ENCODE data around the gene PROCA1.
A peak's percentile ranks its signal among the peaks of the same experiment; 100 is the strongest.
"Not testable (repeated sequence)": the region's sequence is repeated elsewhere in the genome, so short reads cannot be mapped to it uniquely, and the experiment has no call there.

Gene PROCA1

DNA sequence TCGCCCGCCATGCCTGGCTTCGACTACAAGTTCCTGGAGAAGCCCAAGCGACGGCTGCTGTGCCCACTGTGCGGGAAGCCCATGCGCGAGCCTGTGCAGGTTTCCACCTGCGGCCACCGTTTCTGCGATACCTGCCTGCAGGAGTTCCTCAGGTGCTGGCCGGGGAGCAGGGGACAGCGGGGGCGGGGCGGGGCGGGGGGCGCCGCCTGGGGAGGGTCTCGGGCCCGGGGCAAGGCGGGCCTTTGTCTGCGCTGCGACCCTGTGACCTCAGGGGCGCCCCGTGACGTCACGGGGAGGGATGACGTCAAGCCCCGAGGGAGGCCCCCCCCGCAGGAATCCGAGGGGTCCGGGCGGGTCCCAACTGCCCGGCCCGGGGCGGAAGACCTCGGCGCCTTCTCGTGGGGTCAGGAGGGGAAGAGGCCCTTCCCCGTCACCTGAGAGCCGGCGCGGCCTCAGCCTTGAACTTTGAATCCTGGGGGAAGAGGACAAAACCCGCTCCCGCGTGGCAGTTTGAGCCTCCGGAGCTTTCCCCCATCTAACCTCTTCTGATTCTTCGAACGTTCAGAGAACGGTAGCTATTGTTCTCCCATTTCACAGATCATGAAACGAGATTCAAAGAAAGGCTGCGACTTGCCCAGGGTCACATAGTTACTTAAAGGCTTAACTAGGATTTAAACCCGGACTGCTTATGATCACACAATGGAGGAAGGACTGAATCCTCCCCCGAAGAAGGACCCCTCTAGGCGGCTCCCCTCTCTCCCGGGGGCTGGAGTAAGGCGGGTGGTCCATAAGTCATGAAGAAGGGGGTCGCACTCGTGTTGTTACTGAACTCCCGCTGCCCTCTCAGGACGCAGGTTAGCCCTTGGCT, 32.6 kb upstream of the PROCA1 start:
- peak; percentile 63 for DNase-seq

DNA sequence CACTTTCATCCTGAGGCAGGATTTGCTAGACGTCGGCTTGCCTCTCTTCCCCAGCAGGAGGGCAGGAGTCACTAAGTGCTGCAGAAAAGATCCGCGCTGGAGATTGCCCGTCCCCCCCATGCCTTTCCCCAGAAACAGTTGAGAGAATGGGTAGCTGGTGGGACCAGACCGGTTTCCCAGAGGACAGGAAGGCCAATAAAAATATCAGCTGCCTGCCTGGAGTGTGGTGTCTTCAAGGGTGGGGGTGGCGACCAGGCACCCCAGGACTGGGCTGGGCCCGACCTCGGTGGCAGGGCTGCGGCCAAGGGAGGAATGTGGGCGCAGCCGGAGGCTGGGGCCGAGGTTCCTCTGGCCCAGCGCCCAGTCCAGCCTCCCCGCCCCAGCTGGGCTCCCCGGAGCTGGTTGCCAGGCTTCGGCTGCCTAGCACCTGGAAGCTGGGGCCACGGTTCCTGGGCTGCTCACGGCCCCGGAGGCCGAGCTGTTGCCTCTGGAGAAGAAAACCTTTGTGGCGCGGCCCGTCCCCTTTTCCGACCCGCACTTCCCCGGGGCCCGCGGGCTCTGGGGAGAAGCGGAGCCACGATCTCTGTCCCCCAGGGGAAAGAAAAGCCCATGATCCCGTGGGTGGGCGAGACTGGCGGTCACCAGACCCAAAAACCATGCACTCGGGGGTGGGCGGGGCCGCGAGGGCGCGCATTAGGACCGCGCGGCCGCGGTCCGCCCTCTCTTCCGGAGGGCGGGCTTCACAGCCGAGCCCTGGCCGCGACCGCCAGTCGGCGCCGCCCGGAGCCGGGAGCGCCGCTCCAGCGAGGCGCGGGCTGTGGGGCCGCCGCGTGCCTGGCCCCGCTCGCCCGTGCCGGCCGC, 31.8 kb upstream of the PROCA1 start, which contains the start of gene TRAF4:
Gene TRAF4, plus strand, starts transcription at position 769 of the 861 bp plus-strand sequence. CDS start 102 bp downstream, outside the sequence.
- peak; percentile 95 for DNase-seq

DNA sequence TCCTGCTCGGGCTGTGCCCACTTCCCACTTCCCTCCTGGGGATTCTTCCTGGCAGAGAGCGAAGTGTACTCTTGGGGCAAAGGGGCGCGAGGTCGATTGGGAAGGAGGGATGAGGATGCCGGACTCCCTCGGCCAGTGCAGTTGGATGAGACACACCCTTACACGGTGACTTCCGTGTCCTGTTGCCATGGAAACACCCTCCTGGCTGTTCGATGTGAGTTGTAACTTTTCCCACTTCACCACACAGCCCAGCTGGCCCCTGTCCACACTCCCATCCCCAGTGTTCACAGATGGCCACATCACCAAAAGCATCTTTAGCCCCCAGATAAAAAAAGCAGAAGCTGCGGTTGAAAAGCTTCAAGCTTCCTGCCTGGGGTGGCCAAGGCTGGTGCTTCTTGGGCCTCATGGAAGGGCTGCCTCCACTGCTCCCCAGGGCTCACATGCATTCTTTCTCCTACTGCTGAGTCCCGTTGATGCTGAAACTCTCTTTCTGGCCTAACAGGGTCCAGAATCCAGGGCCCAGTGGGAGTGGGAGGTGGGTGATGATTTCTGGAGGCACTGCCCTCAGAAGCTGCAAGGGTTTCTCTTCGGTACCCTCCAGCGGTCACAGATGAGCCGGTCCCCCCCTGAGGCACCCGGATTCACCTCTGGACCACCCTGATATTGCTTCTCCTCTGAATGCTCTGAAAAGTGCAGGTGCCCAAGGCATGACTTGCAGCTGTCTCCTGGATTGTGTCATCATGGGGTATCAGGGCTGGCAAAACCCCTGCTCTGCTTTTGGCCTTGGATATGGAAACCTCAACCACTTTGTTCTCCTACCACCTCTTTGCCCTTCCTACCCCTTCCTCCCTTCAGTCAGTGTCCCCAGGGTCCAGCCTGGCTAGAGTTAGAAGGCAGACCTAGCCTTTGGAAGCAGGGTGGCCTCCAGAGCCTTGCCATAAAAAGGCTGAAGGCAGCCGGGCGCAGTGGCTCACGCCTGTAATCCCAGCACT, 30.0 kb upstream of the PROCA1 start:
- DNase-seq = peak; percentile 79

DNA sequence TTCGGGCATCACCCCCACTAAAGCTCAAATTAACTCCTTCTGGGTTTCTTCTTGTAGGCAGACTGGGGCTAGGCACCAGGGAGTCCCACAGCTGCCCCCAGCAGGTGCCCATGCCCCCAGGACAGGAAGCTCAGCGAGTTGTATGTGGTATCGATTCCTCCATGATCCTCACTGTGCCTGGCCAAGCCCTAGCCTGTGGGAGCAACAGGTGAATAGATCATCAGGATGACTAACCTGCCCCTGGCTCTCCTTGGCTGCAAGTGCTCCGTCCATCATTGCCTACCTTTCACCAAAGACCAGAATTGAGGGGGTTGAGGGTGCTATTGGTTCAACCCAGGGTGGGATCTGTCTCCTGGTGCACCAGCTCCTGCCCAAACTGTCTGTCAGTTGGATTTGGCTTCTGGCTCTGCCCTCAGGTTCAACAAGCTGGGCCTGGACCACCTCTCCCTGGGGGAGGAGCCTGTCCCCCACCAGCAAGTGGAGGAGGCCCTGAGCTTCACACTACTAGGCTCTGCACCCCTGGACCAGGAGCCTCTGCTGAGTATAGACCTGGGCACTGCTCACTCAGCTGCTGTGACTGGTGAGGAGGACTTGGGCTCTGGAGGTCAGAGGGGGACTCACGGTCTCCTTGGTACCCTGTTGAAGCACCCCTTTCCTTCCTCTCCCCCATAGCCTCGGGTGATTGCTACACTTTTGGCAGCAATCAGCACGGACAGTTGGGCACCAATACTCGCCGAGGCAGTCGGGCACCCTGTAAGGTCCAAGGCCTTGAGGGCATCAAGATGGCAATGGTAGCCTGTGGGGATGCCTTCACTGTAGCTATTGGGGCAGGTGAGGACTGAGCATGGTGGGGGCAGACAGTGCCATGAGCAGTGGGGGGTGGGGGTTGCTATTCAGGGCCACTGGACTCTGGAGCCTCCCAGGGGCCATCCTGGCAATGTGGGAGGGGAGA, 29.0 kb upstream of the PROCA1 start:
- no peak for DNase-seq

DNA sequence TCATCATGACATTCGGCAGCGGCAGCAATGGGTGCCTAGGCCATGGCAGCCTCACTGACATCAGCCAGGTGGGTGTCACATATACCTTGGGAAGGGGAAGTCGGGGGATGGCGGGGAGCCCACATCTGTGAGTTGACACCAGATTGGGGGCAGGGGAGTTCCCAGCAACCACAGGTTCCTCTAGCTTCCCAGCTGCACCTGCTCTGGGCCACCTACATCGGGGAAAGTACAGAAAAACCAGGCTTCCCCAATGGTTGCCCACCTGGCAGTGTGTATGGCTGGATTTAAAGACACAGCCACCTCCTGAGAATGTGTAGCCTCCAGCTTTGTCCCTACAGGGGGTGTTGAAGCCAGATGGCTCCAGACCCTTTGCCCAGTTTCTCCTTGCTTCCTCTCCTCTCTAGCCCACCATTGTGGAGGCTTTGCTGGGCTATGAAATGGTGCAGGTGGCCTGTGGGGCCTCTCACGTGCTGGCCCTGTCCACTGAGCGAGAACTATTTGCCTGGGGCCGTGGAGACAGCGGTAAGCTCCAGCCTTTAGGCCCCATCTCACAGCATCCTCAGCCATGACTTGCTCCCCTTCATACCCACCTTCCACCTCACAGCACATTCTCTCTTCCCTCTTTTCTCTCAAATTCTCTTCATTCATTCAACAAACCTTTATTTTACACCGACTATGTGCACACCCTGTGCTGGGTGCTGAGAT, 27.1 kb upstream of the PROCA1 start:
- peak; percentile 88 for DNase-seq

DNA sequence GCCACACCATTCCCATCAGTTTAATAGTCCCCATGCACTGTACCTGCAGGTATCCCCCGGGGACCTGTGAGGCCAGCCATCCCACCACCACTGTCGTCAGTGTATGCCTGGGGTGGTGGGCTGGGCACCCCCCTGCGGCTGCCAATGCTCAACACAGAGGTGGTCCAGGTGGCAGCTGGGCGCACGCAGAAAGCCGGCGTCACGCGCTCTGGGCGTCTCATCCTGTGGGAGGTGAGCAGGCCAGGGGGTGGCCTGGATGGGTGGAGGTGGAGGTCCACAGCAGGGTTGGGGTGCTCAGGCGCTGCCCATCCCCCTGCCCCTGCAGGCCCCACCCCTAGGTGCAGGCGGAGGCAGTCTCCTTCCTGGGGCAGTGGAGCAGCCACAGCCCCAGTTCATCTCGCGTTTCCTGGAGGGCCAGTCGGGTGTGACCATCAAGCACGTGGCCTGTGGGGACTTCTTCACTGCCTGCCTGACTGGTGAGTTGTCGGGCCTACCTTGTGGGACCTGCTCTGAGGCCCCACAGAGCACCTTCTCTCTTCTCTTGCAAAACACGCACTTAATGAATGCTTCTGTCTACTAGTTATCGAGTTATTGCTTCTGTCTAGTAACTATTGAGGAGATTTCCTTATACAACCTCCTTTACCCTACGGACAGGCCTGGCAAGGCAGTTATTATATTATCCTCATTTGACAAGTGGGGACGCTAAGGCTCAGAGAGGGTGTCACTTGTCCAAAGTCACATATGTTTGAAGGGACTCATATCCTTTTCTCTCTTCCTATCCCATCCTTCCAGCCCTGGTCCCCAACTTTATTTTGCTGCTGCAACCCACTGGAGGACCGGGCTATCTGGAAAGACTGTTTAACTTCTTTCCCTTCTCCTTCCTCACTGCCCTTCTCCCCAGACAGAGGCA, 26.3 kb upstream of the PROCA1 start:
- DNase-seq = no peak

DNA sequence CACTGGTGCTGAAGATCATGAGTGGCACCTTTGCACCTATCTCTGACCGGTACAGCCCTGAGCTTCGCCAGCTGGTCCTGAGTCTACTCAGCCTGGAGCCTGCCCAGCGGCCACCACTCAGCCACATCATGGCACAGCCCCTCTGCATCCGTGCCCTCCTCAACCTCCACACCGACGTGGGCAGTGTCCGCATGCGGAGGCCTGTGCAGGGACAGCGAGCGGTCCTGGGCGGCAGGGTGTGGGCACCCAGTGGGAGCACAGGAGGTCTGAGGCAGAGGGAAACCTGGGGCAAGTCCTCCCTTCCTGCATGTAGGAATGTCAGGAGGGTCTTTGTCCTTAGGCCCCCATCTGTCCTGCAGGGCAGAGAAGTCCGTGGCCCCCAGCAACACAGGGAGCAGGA, 25.6 kb upstream of the PROCA1 start:
- DNase-seq = no peak

DNA sequence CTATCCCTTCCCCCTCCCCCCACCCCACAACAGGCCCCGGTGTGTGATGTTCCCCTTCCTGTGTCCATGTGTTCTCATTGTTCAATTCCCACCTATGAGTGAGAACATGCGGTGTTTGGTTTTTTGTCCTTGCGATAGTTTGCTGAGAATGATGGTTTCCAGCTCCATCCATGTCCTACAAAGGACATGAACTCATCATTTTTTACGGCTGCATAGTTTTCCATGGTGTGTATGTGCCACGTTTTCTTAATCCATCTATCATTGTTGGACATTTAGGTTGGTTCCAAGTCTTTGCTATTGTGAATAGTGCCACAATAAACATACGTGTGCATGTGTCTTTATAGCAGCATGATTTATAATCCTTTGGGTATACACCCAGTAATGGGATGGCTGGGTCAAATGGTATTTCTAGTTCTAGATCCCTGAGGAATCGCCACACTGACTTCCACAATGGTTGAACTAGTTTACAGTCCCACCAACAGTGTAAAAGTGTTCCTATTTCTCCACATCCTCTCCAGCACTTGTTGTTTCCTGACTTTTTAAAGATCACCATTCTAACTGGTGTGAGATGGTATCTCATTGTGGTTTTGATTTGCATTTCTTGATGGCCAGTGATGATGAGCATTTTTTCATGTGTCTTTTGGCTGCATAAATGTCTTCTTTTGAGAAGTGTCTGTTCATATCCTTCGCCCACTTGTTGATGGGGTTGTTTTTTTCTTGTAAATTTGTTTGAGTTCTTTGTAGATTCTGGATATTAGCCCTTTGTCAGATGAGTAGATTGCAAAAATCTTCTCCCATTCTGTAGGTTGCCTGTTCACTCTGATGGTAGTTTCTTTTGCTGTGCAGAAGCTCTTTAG, 24.5 kb upstream of the PROCA1 start:
- not testable (repeated sequence) for DNase-seq

DNA sequence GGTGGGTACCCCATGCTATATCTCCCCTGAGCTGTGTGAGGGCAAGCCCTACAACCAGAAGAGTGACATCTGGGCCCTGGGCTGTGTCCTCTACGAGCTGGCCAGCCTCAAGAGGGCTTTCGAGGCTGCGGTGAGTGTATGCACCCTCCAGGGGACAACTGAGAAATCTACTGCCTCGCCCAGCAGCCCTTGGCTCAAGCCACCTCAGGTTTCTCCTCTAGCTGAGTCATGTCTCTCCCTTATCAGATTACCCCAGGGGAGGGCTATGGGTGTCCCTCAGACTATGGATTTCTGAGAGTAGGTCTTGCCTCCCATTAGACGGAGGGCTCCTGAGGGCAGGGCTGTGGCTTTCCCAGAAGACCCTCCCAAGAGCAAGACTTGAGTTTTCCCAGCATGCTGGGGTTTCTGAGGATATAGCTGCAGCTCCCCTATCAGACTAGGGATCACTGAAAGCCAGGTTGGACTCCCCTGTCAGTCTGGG, 23.6 kb upstream of the PROCA1 start:
- DNase-seq = no peak

DNA sequence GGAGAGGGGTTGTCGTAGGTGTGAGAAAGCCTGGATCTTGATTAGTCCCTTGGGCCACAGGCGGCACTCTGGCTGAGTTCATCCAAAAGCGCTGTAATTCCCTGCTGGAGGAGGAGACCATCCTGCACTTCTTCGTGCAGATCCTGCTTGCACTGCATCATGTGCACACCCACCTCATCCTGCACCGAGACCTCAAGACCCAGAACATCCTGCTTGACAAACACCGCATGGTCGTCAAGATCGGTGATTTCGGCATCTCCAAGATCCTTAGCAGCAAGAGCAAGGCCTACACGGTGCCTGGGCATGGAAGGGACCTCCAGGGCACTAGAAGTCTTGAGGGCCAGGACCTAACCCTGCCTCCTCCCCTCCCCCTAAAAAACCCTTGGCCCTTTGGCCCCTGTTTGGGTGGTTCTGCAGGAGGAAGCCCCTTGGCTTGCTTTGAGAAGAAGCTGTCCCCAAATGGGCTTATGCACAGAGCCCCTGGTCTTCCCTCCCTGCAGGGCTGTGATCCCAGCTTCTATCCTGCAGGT, 23.1 kb upstream of the PROCA1 start:
- DNase-seq = no peak

DNA sequence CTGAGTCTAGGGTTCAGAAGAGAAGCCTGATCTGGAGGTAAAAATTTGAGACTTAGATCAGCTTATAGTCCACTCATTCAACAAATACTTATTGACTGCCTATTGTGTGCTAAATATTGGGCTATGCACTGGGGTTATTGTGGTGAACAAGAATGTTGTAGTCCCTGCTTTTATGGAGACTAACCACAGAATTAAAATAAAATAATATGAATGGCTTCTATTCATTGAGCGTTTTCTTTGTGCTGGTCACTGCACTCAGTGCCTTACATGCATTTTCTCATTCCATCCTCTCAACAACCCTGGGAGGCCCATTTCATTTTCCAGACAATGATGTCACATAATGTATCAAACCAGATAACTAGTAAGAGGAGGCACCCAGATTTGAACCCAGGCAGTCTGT, 21.7 kb upstream of the PROCA1 start:
- no peak for DNase-seq

DNA sequence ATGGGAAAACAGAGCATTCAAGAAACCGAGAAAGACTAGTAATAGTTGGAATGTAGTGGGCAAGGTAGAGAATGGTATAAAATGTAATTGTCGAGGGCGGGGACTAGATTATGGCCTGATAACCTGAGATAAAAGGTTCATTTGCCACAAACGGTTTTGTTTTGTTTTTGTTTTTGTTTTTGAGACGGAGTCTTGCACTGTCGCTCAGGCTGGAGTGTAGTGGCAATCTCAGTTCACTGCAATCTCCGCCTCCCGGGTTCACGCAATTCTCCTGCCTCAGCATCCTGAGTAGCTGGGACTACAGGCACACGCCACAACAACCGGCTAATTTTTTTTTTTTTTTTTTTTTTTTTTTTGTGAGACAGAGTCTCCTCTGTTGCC, 18.3 kb upstream of the PROCA1 start:
- no peak for DNase-seq

DNA sequence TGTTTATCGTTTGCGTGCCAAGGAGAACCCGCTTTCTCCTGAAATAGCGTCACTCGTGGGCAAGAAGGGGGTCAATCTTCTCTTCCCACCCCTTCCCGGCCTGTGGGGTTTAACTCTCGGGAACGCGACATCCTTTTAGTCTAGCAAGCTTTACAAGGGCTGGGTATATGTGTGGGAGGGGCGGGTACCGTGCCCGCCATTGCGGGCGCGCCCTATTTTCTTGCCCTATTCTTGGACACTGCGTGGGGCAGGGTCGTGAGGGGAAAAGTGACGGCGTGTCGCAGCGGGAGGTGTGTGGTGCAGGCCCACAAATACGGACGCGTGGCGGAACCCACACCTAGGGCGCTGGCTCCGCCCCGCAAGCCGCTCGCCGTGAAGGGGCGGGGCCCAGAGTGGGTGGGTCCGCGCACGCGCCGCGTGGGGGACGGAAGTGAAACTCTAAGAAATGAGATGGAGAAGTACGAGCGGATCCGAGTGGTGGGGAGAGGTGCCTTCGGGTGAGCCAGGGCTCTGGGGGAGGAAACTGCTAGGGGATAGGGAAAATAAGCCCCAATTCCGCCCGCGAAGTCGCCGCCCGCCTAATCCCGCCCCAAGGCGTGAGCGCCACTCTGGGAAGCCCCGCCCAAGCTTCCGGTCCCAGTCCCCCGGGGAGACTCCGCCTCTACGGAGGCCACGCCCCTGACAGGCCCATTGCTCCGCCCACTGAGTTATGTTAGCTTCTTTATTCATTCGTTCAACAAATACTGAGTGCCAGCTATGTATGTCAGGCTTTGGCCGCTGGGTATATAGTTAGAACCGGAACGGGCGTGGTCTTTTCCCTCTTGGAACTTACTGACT, 16.9 kb upstream of the PROCA1 start, which contains the start of gene NEK8:
Gene NEK8, plus strand, starts transcription at position 425 of the 837 bp plus-strand sequence. Its CDS starts 26 bp downstream, at position 451.
- peak; percentile 95 for DNase-seq

DNA sequence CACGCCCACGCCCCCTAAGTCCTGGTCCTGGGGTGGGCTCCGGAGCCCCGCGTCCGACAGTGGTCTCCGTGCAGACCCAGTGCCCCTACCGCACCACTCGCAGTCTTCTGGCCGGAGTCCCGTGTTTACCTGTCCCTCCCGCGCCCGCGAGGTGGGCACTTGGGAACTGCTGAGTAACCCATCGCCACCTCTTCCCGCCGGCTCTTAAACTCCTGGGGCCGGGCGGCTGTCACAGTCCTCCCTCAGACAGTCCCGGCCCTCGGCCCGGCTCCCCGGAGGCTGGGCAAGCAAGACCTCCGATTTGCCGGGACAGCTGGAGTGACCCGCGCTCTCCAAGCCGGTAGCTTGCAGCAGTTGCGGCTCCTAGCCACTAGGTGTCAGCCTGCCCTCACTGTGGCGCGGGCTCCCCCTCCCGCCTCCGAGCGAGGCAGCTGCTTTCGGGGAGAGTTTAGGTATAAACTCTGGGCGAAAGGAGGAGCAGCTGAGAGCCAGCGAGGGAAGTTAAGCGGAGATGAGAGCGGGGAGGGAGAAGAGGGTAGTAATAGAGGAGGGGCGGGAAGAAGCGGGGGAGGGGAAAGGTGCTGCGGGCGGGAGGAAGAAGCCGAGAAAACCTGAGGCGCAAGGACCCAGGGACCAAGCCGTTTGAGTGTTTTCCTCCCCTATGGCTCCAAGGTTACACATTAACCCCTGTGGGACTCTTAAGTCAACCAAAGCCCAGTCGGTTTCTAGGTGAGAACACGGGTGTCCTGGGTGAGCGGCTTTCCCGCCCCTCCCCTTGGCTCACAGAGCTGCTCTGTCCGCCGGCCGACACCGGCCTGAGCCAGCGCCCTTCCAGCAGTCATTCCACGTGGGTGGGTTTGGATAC, 15.2 kb upstream of the PROCA1 start:
- DNase-seq = peak; percentile 96

DNA sequence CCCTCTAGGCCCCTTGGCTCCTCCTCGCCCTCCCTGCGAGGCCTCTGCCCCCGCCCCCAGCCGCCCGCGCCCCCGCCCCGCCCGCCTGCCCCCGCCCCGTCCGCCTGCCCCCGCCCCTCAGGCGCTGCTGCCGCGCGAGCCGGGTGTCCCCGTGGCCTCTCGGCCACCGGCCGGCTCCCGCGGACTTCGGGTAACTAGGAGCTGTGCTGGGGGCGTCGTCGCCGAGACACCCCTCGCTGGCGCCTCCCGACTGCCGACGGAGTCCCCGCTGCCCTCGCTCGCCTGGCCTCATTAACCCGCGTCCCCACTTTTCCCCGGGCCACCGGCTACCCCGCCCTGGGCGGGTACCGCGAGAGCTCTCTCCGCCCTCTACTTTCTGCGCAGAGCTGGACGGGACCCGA, 14.5 kb upstream of the PROCA1 start, which contains the start of gene TLCD1:
Gene TLCD1, minus strand, starts transcription at position 8 of the 401 bp plus-strand sequence. CDS start 136 bp downstream, outside the sequence.
- DNase-seq = peak; percentile 77

Measured in RPMI8226 (cell line).